DOHH2 (cell line): Measurements from ENCODE around the gene PKM.

Experiments used
- CTCF ChIP-seq: fragments of 200-600 bp; sonication (generic); IDR thresholded peaks from one replicate; pipeline ENCODE4 v1.5.1; 2014; ENCODE audit warnings: antibody characterized with exemption, mild to moderate bottlenecking, low read depth, low read length; ENCODE audit not compliant: poor library complexity, severe bottlenecking
- EZH2phosphoT487 ChIP-seq: fragments of 200-600 bp; sonication (generic); IDR thresholded peaks from 2 replicates; pipeline ENCODE4 v1.6.1; 2017; ENCODE audit warnings: borderline replicate concordance, mild to moderate bottlenecking, antibody characterized with exemption, low read length, moderate library complexity, mixed read lengths

- TF ChIP-seq CTCF (no peak), EZH2phosphoT487 (no peak)
Measured at GRCh38 chr15:72169236-72169920, 61.6 kb downstream of the PKM start.
